K562 (cell line): ENCODE measurements around the gene HEPHL1. TPM values are rescaled to one million over a fixed set of nuclear protein-coding genes. Genes with fewer than 3 reads are reported as not detected.
A peak's percentile ranks its signal among the peaks of the same experiment; 100 is the strongest.

Experiments used
- BCOR ChIP-seq: fragments of 450-650 bp; IDR thresholded peaks from 2 replicates; pipeline ENCODE4 v1.6.1; 2016
- BRCA1 ChIP-seq, 2 experiments: fragments of 450-650 bp in 1 of 2; sonication (generic) in 1 of 2; formaldehyde crosslinking in 1 of 2; IDR thresholded peaks; 2 replicates each; pipeline versions ENCODE4 v1.5.0 to v1.6.1; 2017 to 2020; ENCODE audit warnings: mild to moderate bottlenecking in 1 of 2, missing genetic modification reagents in 1 of 2
- CEBPB ChIP-seq: fragments of 450-650 bp; IDR thresholded peaks from 2 replicates; pipeline ENCODE4 v1.6.1; 2016; ENCODE audit warnings: missing genetic modification characterization, missing compliant biosample characterization
- CREBBP ChIP-seq: IDR thresholded peaks from one replicate; pipeline ENCODE4 v1.6.1; 2012; ENCODE audit warnings: low read depth, mild to moderate bottlenecking, control low read depth, inconsistent platforms, low read length
- ELK1 ChIP-seq: sonication (generic); formaldehyde crosslinking; IDR thresholded peaks from 2 replicates; pipeline ENCODE4 v1.8.1; 2022; ENCODE audit warnings: missing genetic modification reagents
- L3MBTL2 ChIP-seq: fragments of 450-650 bp; IDR thresholded peaks from 2 replicates; pipeline ENCODE4 v1.6.1; 2016; ENCODE audit warnings: mild to moderate bottlenecking, moderate library complexity
- NCOA4 ChIP-seq: fragments of 450-650 bp; IDR thresholded peaks from 2 replicates; pipeline ENCODE4 v1.6.1; 2018; ENCODE audit warnings: mild to moderate bottlenecking; ENCODE audit not compliant: partially characterized antibody
- NELFE ChIP-seq: IDR thresholded peaks from 2 replicates; pipeline ENCODE4 v1.6.1; 2011; ENCODE audit warnings: mild to moderate bottlenecking; ENCODE audit not compliant: insufficient read depth, insufficient read length
- NFXL1 ChIP-seq: fragments of 450-650 bp; formaldehyde crosslinking; IDR thresholded peaks from 2 replicates; pipeline ENCODE4 v1.4.0; 2021; ENCODE audit warnings: mild to moderate bottlenecking
- NUFIP1 ChIP-seq: fragments of 450-650 bp; IDR thresholded peaks from 2 replicates; pipeline ENCODE4 v1.6.1; 2018; ENCODE audit not compliant: partially characterized antibody
- PCBP1 ChIP-seq: fragments of 200-400 bp; formaldehyde crosslinking; IDR thresholded peaks from 2 replicates; pipeline ENCODE4 v1.6.1; 2018; ENCODE audit warnings: mild to moderate bottlenecking, low read depth, low read length; ENCODE audit not compliant: poor library complexity, severe bottlenecking
- RFX1 ChIP-seq: fragments of 450-650 bp; IDR thresholded peaks from 2 replicates; pipeline ENCODE4 v1.6.1; 2016; ENCODE audit warnings: mild to moderate bottlenecking, moderate library complexity
- RNF2 ChIP-seq: sonication (generic); IDR thresholded peaks from 2 replicates; pipeline ENCODE4 v1.6.1; 2016
- SAP30 ChIP-seq: fragments of 200-600 bp; sonication (generic); IDR thresholded peaks from 2 replicates; pipeline ENCODE4 v1.6.1; 2012; ENCODE audit warnings: borderline replicate concordance, low read depth, mild to moderate bottlenecking, moderate library complexity, low read length, control low read depth, inconsistent platforms; ENCODE audit not compliant: insufficient read depth, poor library complexity, severe bottlenecking
- TOE1 ChIP-seq, 2 experiments: fragments of 450-650 bp in 1 of 2; sonication (generic) in 1 of 2; formaldehyde crosslinking in 1 of 2; IDR thresholded peaks; 2 replicates each; pipeline versions ENCODE4 v1.7.1 to v1.8.0; 2016 to 2022; ENCODE audit warnings: borderline replicate concordance in 2 of 2, mild to moderate bottlenecking in 2 of 2, antibody characterized with exemption in 1 of 2, inconsistent platforms in 1 of 2, low read depth in 1 of 2, missing genetic modification reagents in 1 of 2, moderate library complexity in 1 of 2
- UBTF ChIP-seq, 2 experiments: IDR thresholded peaks; 2 replicates each; pipeline ENCODE4 v1.6.1; 2012; ENCODE audit warnings: improper control_type of control experiment in 2 of 2, low read depth in 2 of 2, low read length in 2 of 2, borderline replicate concordance in 1 of 2
- ZBTB2 ChIP-seq: fragments of 450-650 bp; IDR thresholded peaks from 2 replicates; pipeline ENCODE4 v1.6.1; 2016; ENCODE audit warnings: antibody characterized with exemption
- ZBTB8A ChIP-seq: fragments of 450-650 bp; IDR thresholded peaks from 2 replicates; pipeline ENCODE4 v1.6.1; 2018; ENCODE audit warnings: mild to moderate bottlenecking, moderate library complexity; ENCODE audit not compliant: partially characterized antibody
- ZC3H8 ChIP-seq: fragments of 450-650 bp; IDR thresholded peaks from 2 replicates; pipeline ENCODE4 v1.6.1; 2017
- ZFX ChIP-seq: sonication (generic); formaldehyde crosslinking; IDR thresholded peaks from 2 replicates; pipeline ENCODE4 v1.8.0; 2022; ENCODE audit warnings: mild to moderate bottlenecking, missing genetic modification reagents, moderate library complexity
- ZNF311 ChIP-seq: fragments of 250-450 bp; sonication (Bioruptor Pico); IDR thresholded peaks from 2 replicates; pipeline ENCODE4 v1.4.0; 2020; ENCODE audit warnings: mild to moderate bottlenecking, moderate library complexity
- ZNF408 ChIP-seq: fragments of 250-450 bp; sonication (Bioruptor Pico); IDR thresholded peaks from 2 replicates; pipeline ENCODE4 v1.4.0; 2020; ENCODE audit warnings: low read depth, mild to moderate bottlenecking, moderate library complexity
- ZNF780A ChIP-seq: fragments of 250-450 bp; sonication (Bioruptor Pico); IDR thresholded peaks from 2 replicates; pipeline ENCODE4 v1.5.0; 2021; ENCODE audit warnings: mild to moderate bottlenecking
- polyA plus RNA-seq, 8 experiments: library from polyadenylated mRNA; depleted of rRNA in 4 of 8; stranded (reverse) in 5 of 8; unstranded in 3 of 8; fragments of >200 nt; fragmentation: Nextera tagmentation in 2 of 8; fragmentation: Illumina TruSeq in 1 of 8; extraction: Ambion mirVana in 2 of 8; extraction: Trizol in 1 of 8; gene quantifications; 2 replicates each; pipeline versions ENCODE4 v1.2.1 to v1.2.3, GENCODE V29; 2011 to 2014; ENCODE audit warnings: inconsistent platforms in 1 of 8, missing spikeins in 1 of 8
- total RNA-seq, 7 experiments: library from RNA; depleted of rRNA in 6 of 7; stranded (reverse); fragments of >200 nt in 6 of 7; fragmentation: Illumina TruSeq in 2 of 7; extraction: Trizol in 2 of 7; gene quantifications; 2 replicates each; pipeline versions ENCODE4 v1.2.1 to v1.2.3, GENCODE V29; 2011 to 2021; ENCODE audit warnings: low replicate concordance in 1 of 7

HEPHL1 gene
- total and polyA plus RNA-seq, 9 of the 15 experiments (the other 6 are each of a cell fraction or from before 2014, with no cell fraction given) = 0.01 TPM; not detected in 8

GRCh38 chr11:94142308-94143281, 121.4 kb downstream of the HEPHL1 start (continued):
- TF ChIP-seq ZBTB2 = no peak
- TF ChIP-seq RNF2 = peak; percentile 52; the same call in 1 of the 2 replicates
- no peak for TF ChIP-seq ZC3H8
- TF ChIP-seq BRCA1 (IDR thresholded peaks at IDR 0.05) = no peak
- no peak for TF ChIP-seq BRCA1 (CRISPR knock-in tag; IDR thresholded peaks at IDR 0.05)
- TF ChIP-seq ZNF408 (CRISPR knock-in tag) = no peak
- TF ChIP-seq BCOR = no peak
- TF ChIP-seq ZFX = no peak
- no peak for TF ChIP-seq TOE1 (IDR thresholded peaks at IDR 0.05; ENCODE audit: borderline replicate concordance)
- TF ChIP-seq TOE1 (CRISPR knock-in tag; IDR thresholded peaks at IDR 0.05; ENCODE audit: borderline replicate concordance, low read depth) = no peak
- TF ChIP-seq NCOA4 = no peak
- no peak for TF ChIP-seq PCBP1
- 0 out of 4 replicates have a peak, but pooled peaks of 1 of the 2 experiments have one; percentile 11 for TF ChIP-seq UBTF (IDR thresholded peaks at IDR 0.05; ENCODE audit: borderline replicate concordance in 1 of 2, low read depth in 2 of 2, low read length in 2 of 2)
- no peak for TF ChIP-seq SAP30
- no peak for TF ChIP-seq NUFIP1
- no peak for TF ChIP-seq ZNF311 (CRISPR knock-in tag)
- TF ChIP-seq NFXL1 (CRISPR knock-in tag) = no peak
- no peak for TF ChIP-seq ELK1 (CRISPR knock-in tag)
- no peak for TF ChIP-seq CEBPB (tag)
- no peak for TF ChIP-seq CREBBP
- TF ChIP-seq RFX1 = no peak
- TF ChIP-seq L3MBTL2 = no peak
- no peak for TF ChIP-seq ZBTB8A
- TF ChIP-seq ZNF780A (CRISPR knock-in tag) = no peak
- no peak for TF ChIP-seq NELFE
